ENCODE data around the gene SLC6A5. TPM values are rescaled to one million over a fixed set of nuclear protein-coding genes. Genes with fewer than 3 reads are reported as not detected.

Gene SLC6A5
- total and polyA plus RNA-seq, 9 donors: 0.12 TPM; not detected in 8

GRCh38 chr11:20621679-20622078 lies 22.3 kb downstream of the SLC6A5 start:
- Histone ChIP-seq H3K4me3 (no peak overlapping the region), H3K27me3 (no peaks in the 10 kb centered on the region), H3K36me3 (no peaks in the 10 kb centered on the region), H3K27ac (no peak overlapping the region), H3K9me3 (no peaks in the 10 kb centered on the region), H3K4me1 (ENCODE audit: insufficient read depth) (no peaks in the 10 kb centered on the region)
- intact Hi-C loops (cut with DNase I): no loop called here
- DNase-seq: no peak
- no peak for TF ChIP-seq POLR2A (IDR thresholded peaks at IDR 0.05)
- no peak for TF ChIP-seq EP300 (IDR thresholded peaks at IDR 0.05)
- TF ChIP-seq CTCF (IDR thresholded peaks at IDR 0.05): no peak
- 19 to 30% (median 24%) methylated on average over 6 of the region's 6 CpGs for WGBS, 3 donors

- H3K9me3 ChIP-seq: no peaks in the 10 kb centered on the region
- DNase-seq: no peak
- no peak overlapping the region for H3K27ac ChIP-seq
- no peak overlapping the region for H3K4me3 ChIP-seq
- WGBS, 3 donors: 25 to 38% (median 27%) methylated on average over 4 of the region's 4 CpGs
- no peaks in the 10 kb centered on the region for H3K27me3 ChIP-seq
- H3K4me1 ChIP-seq (ENCODE audit: insufficient read depth): no peaks in the 10 kb centered on the region
- TF ChIP-seq EP300 (IDR thresholded peaks at IDR 0.05) (no peak), CTCF (IDR thresholded peaks at IDR 0.05) (no peak), POLR2A (IDR thresholded peaks at IDR 0.05) (no peak)
- intact Hi-C loops (cut with DNase I): no loop called here
- H3K36me3 ChIP-seq: no peaks in the 10 kb centered on the region
These were observed 23.8 kb downstream of the SLC6A5 start for GRCh38 chr11:20623252-20623651.

GRCh38 chr11:20626279-20626678 lies 26.9 kb downstream of the SLC6A5 start:
- no peak for TF ChIP-seq POLR2A (IDR thresholded peaks at IDR 0.05)
- 60 to 71% (median 66%) methylated on average over 4 of the region's 4 CpGs for WGBS, 3 donors

GRCh38 chr11:20627026-20627425 lies 27.6 kb downstream of the SLC6A5 start:
- Histone ChIP-seq H3K4me1 (ENCODE audit: insufficient read depth) (no peaks in the 10 kb centered on the region), H3K27ac (no peak overlapping the region), H3K4me3 (no peak overlapping the region), H3K27me3 (no peaks in the 10 kb centered on the region), H3K36me3 (no peaks in the 10 kb centered on the region), H3K9me3 (no peaks in the 10 kb centered on the region)
- intact Hi-C loops (cut with DNase I): no loop called here
- no peak for DNase-seq
- WGBS, 3 donors: 48 to 69% (median 64%) methylated on average over 3 of the region's 3 CpGs
- TF ChIP-seq EP300 (IDR thresholded peaks at IDR 0.05) (no peak), POLR2A (IDR thresholded peaks at IDR 0.05) (no peak), CTCF (IDR thresholded peaks at IDR 0.05) (no peak)

More at GRCh38 chr11:20626279-20626678, 26.9 kb downstream of the SLC6A5 start:
- intact Hi-C loops (cut with DNase I): no loop called here
- H3K4me3 ChIP-seq: no peak overlapping the region
- H3K36me3 ChIP-seq: no peaks in the 10 kb centered on the region
- H3K4me1 ChIP-seq (ENCODE audit: insufficient read depth): no peaks in the 10 kb centered on the region
- H3K27ac ChIP-seq: no peak overlapping the region
- H3K9me3 ChIP-seq: no peaks in the 10 kb centered on the region
- H3K27me3 ChIP-seq: no peaks in the 10 kb centered on the region
- DNase-seq: no peak

- no peak overlapping the region for H3K27ac ChIP-seq
- no peaks in the 10 kb centered on the region for H3K9me3 ChIP-seq
- WGBS, 3 donors: 44 to 60% (median 60%) methylated on average over 3 of the region's 3 CpGs
- H3K4me3 ChIP-seq: no peak overlapping the region
- no peaks in the 10 kb centered on the region for H3K27me3 ChIP-seq
- TF ChIP-seq CTCF (IDR thresholded peaks at IDR 0.05): no peak
- no peak for TF ChIP-seq POLR2A (IDR thresholded peaks at IDR 0.05)
- TF ChIP-seq EP300 (IDR thresholded peaks at IDR 0.05): no peak
- H3K36me3 ChIP-seq: no peaks in the 10 kb centered on the region
- DNase-seq: no peak
- H3K4me1 ChIP-seq (ENCODE audit: insufficient read depth): no peaks in the 10 kb centered on the region
- intact Hi-C loops (cut with DNase I): no loop called here
These were observed 28.3 kb downstream of the SLC6A5 start for GRCh38 chr11:20627701-20628100.

Data from ovary (tissue), 9 donors.